GM12878 (cell line): ENCODE data around the gene CLDN5. TPM values are rescaled to one million over a fixed set of nuclear protein-coding genes. Genes with fewer than 3 reads are reported as not detected.

ENCODE experiments used
- ATAC-seq: fragments of 200-7000 bp; cut with Tn5 transposase; 3 replicates; pipeline ENCODE4 v1.9.1; 2020; ENCODE audit warnings: mild to moderate bottlenecking, moderate library complexity
- BruUV-seq: library from RNA; stranded (reverse); fragments of 400-500 nt; replicated peaks from 2 replicates; lab custom pipeline; 2021; lab: Mats Ljungman, UMichigan
- CTCF ChIA-PET: fragments of 300-600 bp; sonication (Branson Sonifier 250); formaldehyde crosslinking; extraction: SDS; loops from one replicate; lab custom pipeline; 2021; ENCODE audit warnings: inconsistent platforms; lab: Yijun Ruan, JAX
- POLR2A ChIA-PET: fragments of 350-600 bp; formaldehyde crosslinking; extraction: SDS; loops from one replicate; lab custom pipeline; 2021; ENCODE audit warnings: inconsistent platforms; lab: Charles Lee
- RAD21 ChIA-PET: fragments of 300-600 bp; sonication (Branson Sonifier 250); formaldehyde crosslinking; loops from one replicate; lab custom pipeline; 2023; ENCODE audit warnings: antibody characterized with exemption; ENCODE audit not compliant: unreplicated experiment; lab: Charles Lee
- SMC1A ChIA-PET: fragments of 300-600 bp; sonication (Branson Sonifier 250); formaldehyde crosslinking; loops from one replicate; lab custom pipeline; 2023; ENCODE audit not compliant: unreplicated experiment, uncharacterized antibody; lab: Charles Lee
- DNase-seq: peaks from one replicate; pipeline ENCODE4 v3.0.0-alpha.2; 2011; ENCODE audit warnings: low read depth, low spot score
- FAIRE-seq: peaks from 3 replicates; lab custom pipeline; 2011; peaks lifted over from hg19 to GRCh38; lab: Jason Lieb, UNC
- H2AFZ ChIP-seq: 2 replicates; pipeline ENCODE4 v1.6.0; 2011; ENCODE audit warnings: low read depth, low read length, control low read depth; ENCODE audit not compliant: control insufficient read depth
- H3K27ac ChIP-seq: 2 replicates; pipeline ENCODE4 v1.5.1; 2011; ENCODE audit warnings: control low read depth; ENCODE audit not compliant: control insufficient read depth, insufficient read depth
- H3K27me3 ChIP-seq, 2 experiments: replicated peaks in 1 of 2; 2 replicates each; pipeline versions ENCODE4 v1.6.0 to v1.6.1; 2011; ENCODE audit warnings: low read length in 1 of 2; ENCODE audit not compliant: control insufficient read depth in 2 of 2, insufficient read depth in 2 of 2
- H3K36me3 ChIP-seq, 2 experiments: 2 replicates each; pipeline ENCODE4 v1.5.1; 2011; ENCODE audit warnings: low read length in 1 of 2; ENCODE audit not compliant: control insufficient read depth in 2 of 2, insufficient read depth in 2 of 2
- H3K4me1 ChIP-seq: 2 replicates; pipeline ENCODE4 v1.6.1; 2011; ENCODE audit warnings: mild to moderate bottlenecking, low read length, moderate library complexity, mixed read lengths; ENCODE audit not compliant: control insufficient read depth, insufficient read depth
- H3K4me2 ChIP-seq: 2 replicates; pipeline ENCODE4 v1.6.0; 2011; ENCODE audit warnings: control low read depth; ENCODE audit not compliant: control insufficient read depth, insufficient read depth
- H3K4me3 ChIP-seq: fragments of 200-600 bp; sonication (generic); 2 replicates; pipeline ENCODE4 v1.5.1; 2016
- H3K79me2 ChIP-seq: 2 replicates; pipeline ENCODE4 v1.6.0; 2011; ENCODE audit warnings: low read length; ENCODE audit not compliant: control insufficient read depth, insufficient read depth
- H3K9ac ChIP-seq: 2 replicates; pipeline ENCODE4 v1.8.0; 2011; ENCODE audit warnings: low read length, control low read depth, mixed read lengths; ENCODE audit not compliant: control insufficient read depth, insufficient read depth
- H3K9me3 ChIP-seq: replicated peaks from 3 replicates; pipeline ENCODE4 v1.5.1; 2011; ENCODE audit warnings: mild to moderate bottlenecking, low read length; ENCODE audit not compliant: control insufficient read depth, insufficient read depth
- H4K20me1 ChIP-seq: 2 replicates; pipeline ENCODE4 v1.6.0; 2011; ENCODE audit not compliant: control insufficient read depth, insufficient read depth
- CBX3 ChIP-seq: fragments of 200-600 bp; sonication (generic); IDR thresholded peaks from 2 replicates; pipeline ENCODE4 v1.6.1; 2016; ENCODE audit warnings: low read depth, borderline replicate concordance
- KDM1A ChIP-seq: fragments of 200-600 bp; sonication (generic); IDR thresholded peaks from 2 replicates; pipeline ENCODE4 v1.6.1; 2016; ENCODE audit warnings: borderline replicate concordance
- MEF2B ChIP-seq: fragments of 450-650 bp; IDR thresholded peaks from 2 replicates; pipeline ENCODE4 v1.6.1; 2018; ENCODE audit warnings: mild to moderate bottlenecking, moderate library complexity; ENCODE audit not compliant: partially characterized antibody, poor library complexity, severe bottlenecking
- RELA ChIP-seq: fragments of 450-650 bp; IDR thresholded peaks from 2 replicates; pipeline ENCODE4 v1.8.0; 2014; ENCODE audit warnings: borderline replicate concordance; ENCODE audit not compliant: partially characterized antibody
- SMAD5 ChIP-seq: IDR thresholded peaks from 2 replicates; pipeline ENCODE4 v1.6.1; 2016; ENCODE audit warnings: antibody characterized with exemption, low read depth
- SPI1 ChIP-seq: IDR thresholded peaks from 2 replicates; pipeline ENCODE4 v1.6.1; 2011; ENCODE audit warnings: low read depth, mild to moderate bottlenecking, low read length, moderate library complexity, borderline replicate concordance; ENCODE audit not compliant: insufficient read depth
- WGBS: methylation state at CpG from one replicate; pipeline ENCODE4 v1.1.6; 2016; ENCODE audit warnings: low lambda C conversion rate; ENCODE audit not compliant: insufficient replicate concordance, insufficient coverage; ENCODE audit errors: missing lambda C conversion rate; 5-methylcytosine and 5-hydroxymethylcytosine counted together
- in situ Hi-C: fragments of 300-500 bp; cut with MboI; formaldehyde crosslinking; loops from 9 replicates; pipeline ENCODE4 v1.14.3; 2018; ENCODE audit warnings: mixed read lengths
- intact Hi-C: fragments of 100-400 bp; cut with micrococcal nuclease; formaldehyde crosslinking; loops from one replicate; pipeline ENCODE4 v1.14.2; 2022; ENCODE audit not compliant: unreplicated experiment
- polyA plus RNA-seq, 11 experiments: library from polyadenylated mRNA; depleted of rRNA in 4 of 11; unstranded in 6 of 11; stranded (reverse) in 5 of 11; fragments of >200 nt; fragmentation: Nextera tagmentation in 4 of 11; fragmentation: Illumina TruSeq in 1 of 11; extraction: Ambion mirVana in 4 of 11; extraction: Trizol in 1 of 11; gene quantifications; 1 replicate in 1 of 11; 2 replicates in 10 of 11; pipeline versions ENCODE4 v1.2.1 to v1.2.3, GENCODE V29; 2011 to 2016; ENCODE audit warnings: inconsistent platforms in 2 of 11, missing spikeins in 2 of 11, low read depth in 1 of 11
- total RNA-seq, 4 experiments: library from RNA; depleted of rRNA in 3 of 4; stranded (reverse); fragments of >200 nt in 3 of 4; fragmentation: Illumina TruSeq in 1 of 4; extraction: Trizol in 1 of 4; gene quantifications; 2 replicates each; pipeline versions ENCODE4 v1.2.1 to v1.2.3, GENCODE V29; 2013 to 2021
- TF ChIP-seq, protein P1 (sequence below): IDR thresholded peaks from 2 replicates; pipeline ENCODE4 v1.6.1; 2012; ENCODE audit warnings: low read depth, low read length, improper control_type of control experiment
- TF ChIP-seq, protein P2 (sequence below): fragments of 450-650 bp; IDR thresholded peaks from 2 replicates; pipeline ENCODE4 v1.6.1; 2014; ENCODE audit warnings: mild to moderate bottlenecking

The CLDN5 gene
- total and polyA plus RNA-seq, 10 of the 15 experiments (the other 5 are each of a cell fraction or from before 2014, with no cell fraction given), result 0.15 TPM; not detected in 9

GRCh38 chr22:19546680-19547079 lies 22.5 kb upstream of the CLDN5 start (continued):
- TF ChIP-seq, protein P1, sequence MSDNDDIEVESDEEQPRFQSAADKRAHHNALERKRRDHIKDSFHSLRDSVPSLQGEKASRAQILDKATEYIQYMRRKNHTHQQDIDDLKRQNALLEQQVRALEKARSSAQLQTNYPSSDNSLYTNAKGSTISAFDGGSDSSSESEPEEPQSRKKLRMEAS, result no peak
- no peak for TF ChIP-seq MEF2B
- no peak for TF ChIP-seq CBX3
- TF ChIP-seq, all 136 proteins: peak for 0

- Histone ChIP-seq H3K4me3 (no peak overlapping the region), H3K9me3 (no peaks in the 10 kb centered on the region), H3K36me3 (no peaks in the 10 kb centered on the region), H3K27ac (no peak overlapping the region), H3K4me1 (no peaks in the 10 kb centered on the region), H3K79me2 (no peaks in the 10 kb centered on the region), H3K27me3 (no peaks in the 10 kb centered on the region; a peak in 1 of 4 replicates), H3K4me2 (no peak overlapping the region), H3K9ac (no peak overlapping the region), H4K20me1 (no peaks in the 10 kb centered on the region), H2AFZ (no peak overlapping the region)
- in situ Hi-C loops (no loop called here), intact Hi-C loops (no loop called here)
- no peak for DNase-seq
- ChIA-PET RAD21 (no interaction called here), SMC1A (interaction anchor here (1.1 kb wide), 1 partner anchor 57 kb away, joined by 3 read pairs; no protein-coding TSS in a partner anchor), CTCF (no interaction called here), POLR2A (no interaction called here)
- 36% methylated on average over 5 of the region's 5 CpGs for WGBS
- no TSS peak for BruUV-seq
- TF ChIP-seq SMAD5 (no peak), SPI1 (no peak), RELA (no peak), KDM1A (no peak)
- TF ChIP-seq, protein P2, sequence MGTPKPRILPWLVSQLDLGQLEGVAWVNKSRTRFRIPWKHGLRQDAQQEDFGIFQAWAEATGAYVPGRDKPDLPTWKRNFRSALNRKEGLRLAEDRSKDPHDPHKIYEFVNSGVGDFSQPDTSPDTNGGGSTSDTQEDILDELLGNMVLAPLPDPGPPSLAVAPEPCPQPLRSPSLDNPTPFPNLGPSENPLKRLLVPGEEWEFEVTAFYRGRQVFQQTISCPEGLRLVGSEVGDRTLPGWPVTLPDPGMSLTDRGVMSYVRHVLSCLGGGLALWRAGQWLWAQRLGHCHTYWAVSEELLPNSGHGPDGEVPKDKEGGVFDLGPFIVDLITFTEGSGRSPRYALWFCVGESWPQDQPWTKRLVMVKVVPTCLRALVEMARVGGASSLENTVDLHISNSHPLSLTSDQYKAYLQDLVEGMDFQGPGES, result no peak
- no peak for ATAC-seq
- FAIRE-seq, result no peak
Observed at GRCh38 chr22:19545935-19546207, 21.7 kb upstream of the CLDN5 start.
